Neural progenitor cell (in vitro differentiated cells): ENCODE results near the gene PTPRH.

Experiments used
- EZH2 ChIP-seq: fragments of 200-600 bp; sonication (generic); IDR thresholded peaks from 2 replicates; pipeline ENCODE4 v1.6.1; 2017; ENCODE audit warnings: antibody characterized with exemption, mild to moderate bottlenecking, moderate library complexity
- EZH2phosphoT487 ChIP-seq: fragments of 200-600 bp; sonication (generic); IDR thresholded peaks from 2 replicates; pipeline ENCODE4 v1.6.1; 2017; ENCODE audit warnings: antibody characterized with exemption
- TF ChIP-seq, protein P1 (sequence below): fragments of 200-600 bp; sonication (generic); IDR thresholded peaks from 2 replicates; pipeline ENCODE4 v1.5.1; 2017; ENCODE audit warnings: antibody characterized with exemption, mild to moderate bottlenecking

GRCh38 chr19:55181740-55182139 is 27.6 kb downstream of the PTPRH start:
- TF ChIP-seq, protein P1, sequence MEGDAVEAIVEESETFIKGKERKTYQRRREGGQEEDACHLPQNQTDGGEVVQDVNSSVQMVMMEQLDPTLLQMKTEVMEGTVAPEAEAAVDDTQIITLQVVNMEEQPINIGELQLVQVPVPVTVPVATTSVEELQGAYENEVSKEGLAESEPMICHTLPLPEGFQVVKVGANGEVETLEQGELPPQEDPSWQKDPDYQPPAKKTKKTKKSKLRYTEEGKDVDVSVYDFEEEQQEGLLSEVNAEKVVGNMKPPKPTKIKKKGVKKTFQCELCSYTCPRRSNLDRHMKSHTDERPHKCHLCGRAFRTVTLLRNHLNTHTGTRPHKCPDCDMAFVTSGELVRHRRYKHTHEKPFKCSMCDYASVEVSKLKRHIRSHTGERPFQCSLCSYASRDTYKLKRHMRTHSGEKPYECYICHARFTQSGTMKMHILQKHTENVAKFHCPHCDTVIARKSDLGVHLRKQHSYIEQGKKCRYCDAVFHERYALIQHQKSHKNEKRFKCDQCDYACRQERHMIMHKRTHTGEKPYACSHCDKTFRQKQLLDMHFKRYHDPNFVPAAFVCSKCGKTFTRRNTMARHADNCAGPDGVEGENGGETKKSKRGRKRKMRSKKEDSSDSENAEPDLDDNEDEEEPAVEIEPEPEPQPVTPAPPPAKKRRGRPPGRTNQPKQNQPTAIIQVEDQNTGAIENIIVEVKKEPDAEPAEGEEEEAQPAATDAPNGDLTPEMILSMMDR: no peak
- TF ChIP-seq EZH2 (no peak), EZH2phosphoT487 (no peak)
